ENCODE results near the gene MYRIP.
A peak's percentile ranks its signal among the peaks of the same experiment; 100 is the strongest.

DNA sequence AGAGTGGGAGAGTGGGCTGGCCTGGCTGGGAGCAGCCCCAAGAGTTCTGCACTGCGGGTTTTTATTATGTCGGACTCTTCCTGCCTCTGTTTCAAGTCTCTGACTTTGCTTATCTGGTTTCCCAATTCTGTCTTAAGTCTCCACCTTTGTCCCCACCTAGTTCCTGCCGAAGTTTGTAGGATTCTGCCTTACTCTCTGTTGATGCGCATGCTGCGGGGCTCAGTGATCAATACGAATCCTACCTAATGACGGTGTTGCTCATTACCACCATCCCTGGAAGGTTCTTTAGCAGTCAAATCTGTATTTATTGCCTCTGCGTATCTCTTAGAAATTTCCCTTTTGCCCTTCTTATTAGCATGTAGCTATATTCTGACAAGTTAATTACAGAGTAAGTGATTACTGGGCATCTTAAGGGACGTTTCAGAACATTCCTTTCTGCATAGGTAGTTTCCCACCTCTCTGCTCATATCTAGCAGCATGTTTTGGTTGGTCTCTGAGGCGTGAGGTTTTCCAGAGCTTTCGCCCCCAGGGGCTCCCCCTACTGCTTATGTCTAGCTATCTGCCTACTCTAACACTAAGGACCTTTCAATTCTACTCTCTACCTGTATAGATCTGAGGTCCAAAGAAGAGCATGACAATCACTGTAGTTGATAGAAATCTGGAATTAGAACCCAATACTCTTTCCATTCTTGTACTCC, 264.1 kb downstream of the MYRIP start:
- TF ChIP-seq FOSL1 (IDR thresholded peaks at IDR 0.05; ENCODE audit: low read depth) (no peak), EZH2 (IDR thresholded peaks at IDR 0.05) (no peak), EGR1 (IDR thresholded peaks at IDR 0.05; ENCODE audit: low read depth) (no peak), SIN3A (IDR thresholded peaks at IDR 0.05; ENCODE audit: low read depth) (no peak), POLR2AphosphoS5 (IDR thresholded peaks at IDR 0.05; ENCODE audit: low read depth, low read length) (no peak)
- TF ChIP-seq, protein P1, sequence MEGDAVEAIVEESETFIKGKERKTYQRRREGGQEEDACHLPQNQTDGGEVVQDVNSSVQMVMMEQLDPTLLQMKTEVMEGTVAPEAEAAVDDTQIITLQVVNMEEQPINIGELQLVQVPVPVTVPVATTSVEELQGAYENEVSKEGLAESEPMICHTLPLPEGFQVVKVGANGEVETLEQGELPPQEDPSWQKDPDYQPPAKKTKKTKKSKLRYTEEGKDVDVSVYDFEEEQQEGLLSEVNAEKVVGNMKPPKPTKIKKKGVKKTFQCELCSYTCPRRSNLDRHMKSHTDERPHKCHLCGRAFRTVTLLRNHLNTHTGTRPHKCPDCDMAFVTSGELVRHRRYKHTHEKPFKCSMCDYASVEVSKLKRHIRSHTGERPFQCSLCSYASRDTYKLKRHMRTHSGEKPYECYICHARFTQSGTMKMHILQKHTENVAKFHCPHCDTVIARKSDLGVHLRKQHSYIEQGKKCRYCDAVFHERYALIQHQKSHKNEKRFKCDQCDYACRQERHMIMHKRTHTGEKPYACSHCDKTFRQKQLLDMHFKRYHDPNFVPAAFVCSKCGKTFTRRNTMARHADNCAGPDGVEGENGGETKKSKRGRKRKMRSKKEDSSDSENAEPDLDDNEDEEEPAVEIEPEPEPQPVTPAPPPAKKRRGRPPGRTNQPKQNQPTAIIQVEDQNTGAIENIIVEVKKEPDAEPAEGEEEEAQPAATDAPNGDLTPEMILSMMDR (IDR thresholded peaks at IDR 0.05 in 2 of 3, conservative IDR thresholded peaks at IDR 0.05 in 1 of 3; ENCODE audit: borderline replicate concordance in 1 of 3, insufficient read depth in 1 of 3, low read depth in 2 of 3, low read length in 2 of 3), result peak in 2 of 3 experiments; percentile 20 to 35; a peak in 2 of 6 replicates
- TF ChIP-seq, protein P2, sequence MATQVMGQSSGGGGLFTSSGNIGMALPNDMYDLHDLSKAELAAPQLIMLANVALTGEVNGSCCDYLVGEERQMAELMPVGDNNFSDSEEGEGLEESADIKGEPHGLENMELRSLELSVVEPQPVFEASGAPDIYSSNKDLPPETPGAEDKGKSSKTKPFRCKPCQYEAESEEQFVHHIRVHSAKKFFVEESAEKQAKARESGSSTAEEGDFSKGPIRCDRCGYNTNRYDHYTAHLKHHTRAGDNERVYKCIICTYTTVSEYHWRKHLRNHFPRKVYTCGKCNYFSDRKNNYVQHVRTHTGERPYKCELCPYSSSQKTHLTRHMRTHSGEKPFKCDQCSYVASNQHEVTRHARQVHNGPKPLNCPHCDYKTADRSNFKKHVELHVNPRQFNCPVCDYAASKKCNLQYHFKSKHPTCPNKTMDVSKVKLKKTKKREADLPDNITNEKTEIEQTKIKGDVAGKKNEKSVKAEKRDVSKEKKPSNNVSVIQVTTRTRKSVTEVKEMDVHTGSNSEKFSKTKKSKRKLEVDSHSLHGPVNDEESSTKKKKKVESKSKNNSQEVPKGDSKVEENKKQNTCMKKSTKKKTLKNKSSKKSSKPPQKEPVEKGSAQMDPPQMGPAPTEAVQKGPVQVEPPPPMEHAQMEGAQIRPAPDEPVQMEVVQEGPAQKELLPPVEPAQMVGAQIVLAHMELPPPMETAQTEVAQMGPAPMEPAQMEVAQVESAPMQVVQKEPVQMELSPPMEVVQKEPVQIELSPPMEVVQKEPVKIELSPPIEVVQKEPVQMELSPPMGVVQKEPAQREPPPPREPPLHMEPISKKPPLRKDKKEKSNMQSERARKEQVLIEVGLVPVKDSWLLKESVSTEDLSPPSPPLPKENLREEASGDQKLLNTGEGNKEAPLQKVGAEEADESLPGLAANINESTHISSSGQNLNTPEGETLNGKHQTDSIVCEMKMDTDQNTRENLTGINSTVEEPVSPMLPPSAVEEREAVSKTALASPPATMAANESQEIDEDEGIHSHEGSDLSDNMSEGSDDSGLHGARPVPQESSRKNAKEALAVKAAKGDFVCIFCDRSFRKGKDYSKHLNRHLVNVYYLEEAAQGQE (IDR thresholded peaks at IDR 0.05; ENCODE audit: low read depth), result no peak
- TF ChIP-seq, protein P3, sequence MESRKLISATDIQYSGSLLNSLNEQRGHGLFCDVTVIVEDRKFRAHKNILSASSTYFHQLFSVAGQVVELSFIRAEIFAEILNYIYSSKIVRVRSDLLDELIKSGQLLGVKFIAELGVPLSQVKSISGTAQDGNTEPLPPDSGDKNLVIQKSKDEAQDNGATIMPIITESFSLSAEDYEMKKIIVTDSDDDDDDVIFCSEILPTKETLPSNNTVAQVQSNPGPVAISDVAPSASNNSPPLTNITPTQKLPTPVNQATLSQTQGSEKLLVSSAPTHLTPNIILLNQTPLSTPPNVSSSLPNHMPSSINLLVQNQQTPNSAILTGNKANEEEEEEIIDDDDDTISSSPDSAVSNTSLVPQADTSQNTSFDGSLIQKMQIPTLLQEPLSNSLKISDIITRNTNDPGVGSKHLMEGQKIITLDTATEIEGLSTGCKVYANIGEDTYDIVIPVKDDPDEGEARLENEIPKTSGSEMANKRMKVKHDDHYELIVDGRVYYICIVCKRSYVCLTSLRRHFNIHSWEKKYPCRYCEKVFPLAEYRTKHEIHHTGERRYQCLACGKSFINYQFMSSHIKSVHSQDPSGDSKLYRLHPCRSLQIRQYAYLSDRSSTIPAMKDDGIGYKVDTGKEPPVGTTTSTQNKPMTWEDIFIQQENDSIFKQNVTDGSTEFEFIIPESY (IDR thresholded peaks at IDR 0.05; ENCODE audit: extremely low read depth, insufficient replicate concordance, low read length), result no peak

All from HCT116 (cell line).